ENCODE data around the gene VPS29.
"Not testable (repeated sequence)": the region's sequence is repeated elsewhere in the genome, so short reads cannot be mapped to it uniquely, and the experiment has no call there.

GRCh38 chr12:110518014-110518413 lies 16.1 kb upstream of the VPS29 start:
- TF ChIP-seq POLR2A, POLR2AphosphoS5, EP300 (IDR thresholded peaks at IDR 0.05): not testable (repeated sequence)
- TF ChIP-seq, protein P1, sequence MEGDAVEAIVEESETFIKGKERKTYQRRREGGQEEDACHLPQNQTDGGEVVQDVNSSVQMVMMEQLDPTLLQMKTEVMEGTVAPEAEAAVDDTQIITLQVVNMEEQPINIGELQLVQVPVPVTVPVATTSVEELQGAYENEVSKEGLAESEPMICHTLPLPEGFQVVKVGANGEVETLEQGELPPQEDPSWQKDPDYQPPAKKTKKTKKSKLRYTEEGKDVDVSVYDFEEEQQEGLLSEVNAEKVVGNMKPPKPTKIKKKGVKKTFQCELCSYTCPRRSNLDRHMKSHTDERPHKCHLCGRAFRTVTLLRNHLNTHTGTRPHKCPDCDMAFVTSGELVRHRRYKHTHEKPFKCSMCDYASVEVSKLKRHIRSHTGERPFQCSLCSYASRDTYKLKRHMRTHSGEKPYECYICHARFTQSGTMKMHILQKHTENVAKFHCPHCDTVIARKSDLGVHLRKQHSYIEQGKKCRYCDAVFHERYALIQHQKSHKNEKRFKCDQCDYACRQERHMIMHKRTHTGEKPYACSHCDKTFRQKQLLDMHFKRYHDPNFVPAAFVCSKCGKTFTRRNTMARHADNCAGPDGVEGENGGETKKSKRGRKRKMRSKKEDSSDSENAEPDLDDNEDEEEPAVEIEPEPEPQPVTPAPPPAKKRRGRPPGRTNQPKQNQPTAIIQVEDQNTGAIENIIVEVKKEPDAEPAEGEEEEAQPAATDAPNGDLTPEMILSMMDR (IDR thresholded peaks at IDR 0.05), result not testable (repeated sequence)

All from suprapubic skin (tissue), 4 donors.